ENCODE data around the gene STOX2.

Gene STOX2

GRCh38 chr4:183984566-183984965 lies 79.5 kb downstream of the STOX2 start:
- DNase-seq: peak in 17 of 56 donors; percentile 4 to 56 (median 25)

- no peak for DNase-seq
Measured at GRCh38 chr4:183985786-183986185, 80.7 kb downstream of the STOX2 start.

- peak in 2 of 56 donors; percentile 20 to 38 for DNase-seq
Measured at GRCh38 chr4:183986291-183986970, 81.3 kb downstream of the STOX2 start.

DNA sequence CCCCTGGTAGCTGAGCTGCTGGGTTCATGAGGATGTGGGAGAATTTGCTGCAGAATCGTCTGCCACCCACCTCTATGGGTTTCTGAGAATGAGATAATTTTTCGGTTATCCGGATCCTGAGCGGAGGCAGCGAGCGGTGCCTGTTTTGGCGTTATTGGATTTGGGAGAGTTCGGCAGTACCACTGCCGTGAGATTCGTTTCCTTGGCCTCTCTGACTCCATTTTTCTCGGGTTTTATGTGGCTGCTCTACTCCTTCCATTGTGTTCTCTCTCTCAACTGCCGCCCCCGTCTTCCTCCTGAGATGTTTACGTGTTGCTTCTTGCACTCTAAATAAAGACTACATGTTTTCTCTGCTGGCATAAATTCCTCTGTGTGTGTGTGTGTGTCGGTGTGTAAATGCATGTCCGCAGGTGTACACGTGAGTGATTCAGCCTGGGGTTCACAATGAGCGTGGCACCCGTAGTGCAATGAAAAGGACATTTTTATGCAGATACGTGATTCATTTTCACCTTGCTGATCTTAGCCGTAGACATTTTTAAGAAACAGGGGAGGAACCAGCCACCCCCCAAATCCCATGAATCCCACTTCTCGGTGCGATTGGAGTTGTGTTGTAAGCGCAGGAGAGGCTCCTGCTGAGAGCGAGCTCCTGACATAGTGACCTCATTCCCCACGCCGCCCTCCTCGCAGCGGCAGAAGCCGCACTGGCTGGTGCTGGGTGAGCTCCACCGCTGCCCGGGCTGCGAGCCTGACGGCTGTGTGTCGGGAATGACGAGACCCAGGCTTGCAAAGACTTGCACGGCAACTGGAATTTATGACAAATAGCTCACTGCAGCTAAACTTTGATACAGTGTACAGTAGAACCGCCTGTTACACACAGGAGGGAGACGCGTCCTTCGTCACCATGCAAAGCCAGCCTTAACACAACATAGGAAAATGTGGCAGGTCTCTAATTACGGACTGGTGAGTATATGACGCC lies 82.2 kb downstream of the STOX2 start:
- DNase-seq: peak in 50 of 56 donors; percentile 13 to 80 (median 56)

GRCh38 chr4:183987987-183988392 lies 82.9 kb downstream of the STOX2 start:
- peak in 50 of 56 donors; percentile 17 to 90 (median 55) for DNase-seq

DNA sequence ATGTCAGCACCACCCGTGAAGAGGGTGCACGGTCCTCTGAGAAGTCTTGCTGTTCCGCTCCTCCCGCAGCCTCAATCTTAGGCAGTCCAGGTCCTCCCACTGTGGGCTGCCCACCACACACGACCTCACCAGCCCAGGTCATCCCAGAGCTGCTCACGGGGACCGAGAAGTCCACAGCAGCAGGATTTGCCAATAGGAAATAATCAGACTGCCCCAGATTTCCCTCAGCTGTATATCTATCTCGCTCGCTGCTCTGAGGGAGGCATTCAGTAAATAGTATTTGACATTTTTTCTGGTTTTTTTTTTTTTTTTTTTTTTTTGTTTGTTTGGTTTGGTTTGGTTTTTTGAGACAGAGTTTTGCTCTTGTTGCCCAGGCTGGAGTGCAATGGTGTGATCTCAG lies 83.8 kb downstream of the STOX2 start:
- DNase-seq: no peak

DNA sequence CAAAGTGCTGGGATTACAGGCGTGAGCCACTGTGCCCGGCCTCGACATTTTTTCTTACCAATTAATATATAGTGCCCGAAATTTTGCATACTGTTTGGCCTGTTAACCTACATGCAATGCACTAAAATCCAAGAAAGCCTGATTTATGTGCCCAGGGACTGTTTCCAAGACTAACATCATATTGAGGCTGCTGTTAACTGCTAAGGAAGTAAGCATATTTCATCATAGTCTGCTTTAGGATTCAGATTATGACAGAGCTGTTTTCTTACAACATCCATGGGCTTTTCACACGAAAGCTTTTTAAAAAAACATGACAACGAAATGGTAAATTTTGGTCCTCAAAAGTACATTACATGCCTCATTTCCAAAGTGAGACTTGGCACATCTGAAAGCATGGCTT lies 84.4 kb downstream of the STOX2 start:
- DNase-seq: no peak

DNA sequence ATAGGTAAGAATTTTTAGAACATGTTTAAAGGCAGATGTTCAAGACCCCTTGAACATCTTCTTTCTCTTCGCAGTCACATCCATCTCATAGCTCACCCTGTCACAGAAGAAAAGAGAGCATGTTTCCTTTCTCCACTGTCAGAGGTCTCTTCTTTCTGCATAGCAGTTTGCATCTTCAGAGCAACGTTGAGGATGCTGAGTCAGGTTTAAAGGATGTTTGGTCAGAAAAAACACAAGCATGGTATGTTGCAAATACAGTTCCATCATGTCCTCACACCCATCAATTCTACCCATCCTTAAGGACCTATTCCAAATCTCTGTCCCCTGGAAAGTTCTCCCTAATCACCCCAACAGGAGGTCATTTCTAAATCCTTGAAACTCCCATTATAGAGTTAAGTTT lies 84.8 kb downstream of the STOX2 start:
- no peak for DNase-seq

DNA sequence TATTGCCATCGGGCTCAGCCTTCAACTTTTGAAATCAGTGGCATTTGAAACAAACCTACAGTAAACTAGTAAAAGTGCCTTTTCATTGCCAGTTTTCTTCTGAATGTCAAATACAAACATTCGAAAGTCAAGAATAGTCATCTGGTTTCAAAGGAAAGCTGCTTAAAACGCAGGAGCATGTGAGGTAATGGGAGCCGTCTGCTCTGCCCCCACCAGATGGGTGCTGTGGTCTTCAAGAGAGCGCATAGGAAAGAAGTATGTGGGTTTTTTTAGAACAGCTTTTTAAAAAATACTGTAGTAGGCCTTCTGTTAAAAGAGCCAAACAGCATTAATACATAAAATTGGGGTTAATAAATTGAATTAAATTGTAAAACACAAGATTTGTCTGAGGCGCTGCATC lies 88.6 kb downstream of the STOX2 start:
- DNase-seq: no peak

DNA sequence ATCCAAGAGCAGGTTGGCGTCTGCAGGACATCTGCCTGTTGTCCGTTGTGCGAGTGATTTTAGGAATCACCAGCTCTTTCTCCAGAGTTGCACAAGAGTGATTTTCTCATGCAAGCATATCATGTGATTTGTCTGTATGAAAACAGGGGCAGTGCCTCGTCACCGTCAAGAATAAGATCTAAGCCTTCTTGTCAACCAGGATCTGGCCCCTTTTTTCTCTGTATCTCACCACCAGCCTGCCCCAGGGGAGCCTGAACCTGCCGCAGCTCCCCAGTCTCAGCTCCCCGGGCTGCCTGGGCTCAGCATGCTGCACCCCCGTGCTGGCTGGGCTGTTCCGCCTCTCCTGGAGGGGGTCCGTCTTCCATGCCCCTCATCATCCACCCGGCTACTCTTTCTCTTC lies 90.5 kb downstream of the STOX2 start:
- no peak for DNase-seq

DNA sequence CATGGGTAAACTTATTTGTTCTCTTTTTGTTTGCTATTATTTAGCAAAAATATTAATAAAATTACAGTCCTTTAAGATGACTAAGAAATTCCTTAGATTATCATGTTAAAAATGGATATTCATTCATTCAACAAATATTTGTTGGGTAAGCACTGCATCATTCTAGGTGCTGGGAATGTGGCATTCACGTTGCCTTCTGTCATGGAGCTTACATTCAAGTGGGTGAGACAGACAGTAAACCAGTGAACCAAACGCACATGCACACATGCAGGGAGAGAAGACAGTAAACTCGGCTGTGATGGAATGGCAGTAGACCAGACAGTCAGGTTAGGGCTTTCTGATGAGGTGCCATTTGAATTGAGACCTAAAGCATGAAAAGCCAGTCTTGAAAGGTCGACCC lies 91.8 kb downstream of the STOX2 start:
- DNase-seq: no peak

- DNase-seq: no peak
Measured at GRCh38 chr4:183999435-183999834, 94.3 kb downstream of the STOX2 start.

GRCh38 chr4:184000457-184001396 lies 95.6 kb downstream of the STOX2 start:
- peak in 1 of 56 donors; percentile 23 for DNase-seq

GRCh38 chr4:184003433-184003832 lies 98.3 kb downstream of the STOX2 start:
- no peak for DNase-seq

- DNase-seq: no peak
Measured at GRCh38 chr4:184007891-184008290, 102.8 kb downstream of the STOX2 start.

DNA sequence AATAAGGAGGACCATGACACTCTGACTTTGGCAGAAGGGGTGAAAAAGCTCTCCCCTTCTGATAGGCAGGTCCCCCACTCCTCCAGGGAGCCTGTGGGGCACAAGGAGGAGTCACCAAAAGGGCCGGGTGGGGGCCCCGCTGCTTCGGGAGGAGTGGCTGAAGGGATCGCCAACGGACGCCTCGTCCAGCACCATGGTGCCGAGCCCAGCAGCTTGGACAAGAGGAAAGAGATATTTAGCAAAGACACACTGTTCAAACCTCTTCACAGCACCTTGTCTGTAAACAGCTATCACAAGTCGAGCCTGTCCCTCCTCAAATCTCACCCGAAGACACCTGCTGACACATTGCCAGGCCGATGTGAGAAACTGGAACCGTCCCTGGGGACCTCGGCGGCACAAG lies 105.6 kb downstream of the STOX2 start:
- DNase-seq: no peak

DNA sequence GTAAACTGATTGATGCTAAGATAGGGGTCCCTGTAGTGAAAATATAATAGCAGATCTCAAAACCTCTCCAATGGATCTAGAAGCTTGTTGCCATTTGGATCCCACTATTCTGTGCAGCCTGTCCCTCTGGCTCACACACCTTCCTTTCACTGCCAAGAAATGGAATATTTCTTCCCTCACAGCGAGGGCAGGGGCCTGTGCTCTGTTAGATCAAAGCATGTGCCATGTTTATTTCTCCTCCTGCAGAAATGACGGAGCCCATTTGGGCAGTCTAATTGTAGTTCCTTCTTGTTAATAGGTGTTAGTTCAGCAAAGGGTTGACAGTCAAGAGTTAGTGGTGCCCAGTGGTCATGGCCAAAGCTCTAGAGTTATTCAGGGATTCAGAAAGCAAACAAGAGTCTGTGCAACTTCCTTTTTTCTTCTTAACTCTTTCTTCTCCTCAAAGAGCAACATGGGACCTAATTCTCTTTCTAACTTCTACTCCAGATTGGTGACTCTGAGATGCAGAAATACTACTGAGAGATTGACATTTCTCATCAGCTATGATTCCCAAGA lies 106.8 kb downstream of the STOX2 start:
- DNase-seq: no peak

GRCh38 chr4:184012937-184013336 lies 107.8 kb downstream of the STOX2 start:
- no peak for DNase-seq

- no peak for DNase-seq
Measured at GRCh38 chr4:184014301-184014700, 109.2 kb downstream of the STOX2 start.

GRCh38 chr4:184016759-184017668 lies 111.9 kb downstream of the STOX2 start:
- DNase-seq: peak in 6 of 56 donors; percentile 4 to 30 (median 12)

Measured in amygdala (tissue), 56 donors.